Progenitor cell of endocrine pancreas (in vitro differentiated cells): ENCODE measurements around the gene KCNA5. TPM values are rescaled to one million over a fixed set of nuclear protein-coding genes. Genes with fewer than 3 reads are reported as not detected.
A peak's percentile ranks its signal among the peaks of the same experiment; 100 is the strongest.

Source experiments
- DNase-seq: peaks from one replicate; pipeline ENCODE4 v3.0.0; 2021; ENCODE audit warnings: low spot score; ENCODE audit not compliant: unreplicated experiment
- H3K27ac Mint-ChIP-seq: 2 replicates; pipeline ENCODE4 v1.8.0; 2021; ENCODE audit warnings: mild to moderate bottlenecking, moderate library complexity, mixed read lengths
- H3K27me3 Mint-ChIP-seq: 2 replicates; pipeline ENCODE4 v1.8.0; 2021; ENCODE audit warnings: mixed read lengths
- H3K36me3 Mint-ChIP-seq: 2 replicates; pipeline ENCODE4 v1.8.0; 2022; ENCODE audit warnings: mixed read lengths; ENCODE audit not compliant: insufficient read depth
- H3K4me1 Mint-ChIP-seq: 2 replicates; pipeline ENCODE4 v1.8.0; 2021; ENCODE audit warnings: low read depth, mixed read lengths
- H3K4me3 Mint-ChIP-seq: 2 replicates; pipeline ENCODE4 v1.8.0; 2021; ENCODE audit warnings: low read depth, mild to moderate bottlenecking, moderate library complexity, mixed read lengths
- H3K9me3 Mint-ChIP-seq: 2 replicates; pipeline ENCODE4 v1.8.0; 2021; ENCODE audit warnings: low read depth, mixed read lengths
- total RNA-seq: library from RNA; stranded (reverse); gene quantifications from 2 replicates; pipeline ENCODE4 v1.2.1, GENCODE V29; 2021
- TF ChIP-seq, protein P1 (sequence below): fragments of 200-600 bp; sonication (generic); IDR thresholded peaks from one replicate; pipeline ENCODE4 v1.5.0; 2021; ENCODE audit warnings: antibody characterized with exemption, mild to moderate bottlenecking; ENCODE audit not compliant: unreplicated experiment

Gene KCNA5
- total RNA-seq, 1 donor from 2014 or later, result 0.72 TPM

GRCh38 chr12:5018677-5019076 lies 25.0 kb upstream of the KCNA5 start:
- TF ChIP-seq, protein P1, sequence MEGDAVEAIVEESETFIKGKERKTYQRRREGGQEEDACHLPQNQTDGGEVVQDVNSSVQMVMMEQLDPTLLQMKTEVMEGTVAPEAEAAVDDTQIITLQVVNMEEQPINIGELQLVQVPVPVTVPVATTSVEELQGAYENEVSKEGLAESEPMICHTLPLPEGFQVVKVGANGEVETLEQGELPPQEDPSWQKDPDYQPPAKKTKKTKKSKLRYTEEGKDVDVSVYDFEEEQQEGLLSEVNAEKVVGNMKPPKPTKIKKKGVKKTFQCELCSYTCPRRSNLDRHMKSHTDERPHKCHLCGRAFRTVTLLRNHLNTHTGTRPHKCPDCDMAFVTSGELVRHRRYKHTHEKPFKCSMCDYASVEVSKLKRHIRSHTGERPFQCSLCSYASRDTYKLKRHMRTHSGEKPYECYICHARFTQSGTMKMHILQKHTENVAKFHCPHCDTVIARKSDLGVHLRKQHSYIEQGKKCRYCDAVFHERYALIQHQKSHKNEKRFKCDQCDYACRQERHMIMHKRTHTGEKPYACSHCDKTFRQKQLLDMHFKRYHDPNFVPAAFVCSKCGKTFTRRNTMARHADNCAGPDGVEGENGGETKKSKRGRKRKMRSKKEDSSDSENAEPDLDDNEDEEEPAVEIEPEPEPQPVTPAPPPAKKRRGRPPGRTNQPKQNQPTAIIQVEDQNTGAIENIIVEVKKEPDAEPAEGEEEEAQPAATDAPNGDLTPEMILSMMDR, result no peak

DNA sequence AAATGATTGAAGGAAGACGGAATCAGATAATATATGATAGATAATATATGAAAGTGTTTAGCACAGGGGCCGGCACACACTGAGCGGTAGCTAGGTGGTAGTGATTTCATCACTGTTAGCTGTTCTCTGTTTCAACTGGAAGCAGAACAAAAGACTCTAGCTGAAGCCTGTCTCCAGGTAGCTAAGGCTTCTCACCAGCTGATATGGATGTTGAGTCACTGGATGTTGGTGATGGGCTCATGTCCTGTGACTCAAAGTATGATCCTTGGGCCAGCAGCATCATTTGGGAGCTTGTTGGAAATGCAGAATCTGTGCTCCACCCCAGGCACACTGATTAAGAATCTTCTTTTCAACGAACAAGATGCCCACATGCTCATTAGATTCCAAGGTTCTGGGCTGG lies 21.7 kb upstream of the KCNA5 start:
- H3K27me3 Mint-ChIP-seq, result peaks cover 78% of the 10 kb centered on the region

More at GRCh38 chr12:5018677-5019076, 25.0 kb upstream of the KCNA5 start:
- no peak overlapping the region for H3K27ac Mint-ChIP-seq
- no peak for DNase-seq
- H3K27me3 Mint-ChIP-seq, result peaks cover 72% of the 10 kb centered on the region
- H3K36me3 Mint-ChIP-seq, result no peaks in the 10 kb centered on the region
- no peaks in the 10 kb centered on the region for H3K9me3 Mint-ChIP-seq
- H3K4me3 Mint-ChIP-seq, result no peak overlapping the region
- H3K4me1 Mint-ChIP-seq, result no peaks in the 10 kb centered on the region

GRCh38 chr12:5022465-5023061 lies 21.1 kb upstream of the KCNA5 start:
- Mint-ChIP-seq H3K27me3 (peaks cover 80% of the 10 kb centered on the region), H3K9me3 (no peaks in the 10 kb centered on the region), H3K4me3 (no peak overlapping the region), H3K4me1 (peaks cover 5% of the 10 kb centered on the region), H3K36me3 (no peaks in the 10 kb centered on the region), H3K27ac (no peak overlapping the region)
- DNase-seq, result peak; percentile 60
- TF ChIP-seq, protein P1, result peak; percentile 98

More for the DNA sequence above, 21.7 kb upstream of the KCNA5 start:
- TF ChIP-seq, protein P1, result no peak
- Mint-ChIP-seq H3K4me1 (peaks cover 5% of the 10 kb centered on the region), H3K27ac (no peak overlapping the region), H3K4me3 (no peak overlapping the region), H3K9me3 (no peaks in the 10 kb centered on the region), H3K36me3 (no peaks in the 10 kb centered on the region)
- no peak for DNase-seq

DNA sequence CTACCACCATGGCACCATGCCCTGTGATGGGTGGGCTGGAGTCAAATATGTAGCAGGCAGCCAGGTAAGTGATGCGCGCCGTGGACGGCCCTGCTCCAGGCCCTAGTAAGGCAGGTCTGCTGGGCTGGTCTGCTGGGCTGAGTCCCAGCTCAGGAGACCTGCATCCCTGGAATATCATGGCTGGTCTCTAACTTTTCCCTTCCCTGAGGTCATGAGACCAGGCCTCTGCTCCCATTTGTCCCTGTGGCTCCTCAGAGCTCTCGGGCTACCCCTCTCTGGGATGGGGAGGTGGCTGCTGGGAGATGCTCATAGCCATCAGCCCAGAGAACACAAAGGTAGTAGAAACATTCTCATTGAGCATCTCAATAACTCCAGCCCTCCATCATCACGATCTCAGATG lies 19.8 kb upstream of the KCNA5 start:
- TF ChIP-seq, protein P1, result no peak
- Mint-ChIP-seq H3K9me3 (no peaks in the 10 kb centered on the region), H3K27ac (no peak overlapping the region), H3K4me1 (peaks cover 5% of the 10 kb centered on the region), H3K36me3 (no peaks in the 10 kb centered on the region), H3K4me3 (no peak overlapping the region), H3K27me3 (peaks cover 75% of the 10 kb centered on the region)
- no peak for DNase-seq

DNA sequence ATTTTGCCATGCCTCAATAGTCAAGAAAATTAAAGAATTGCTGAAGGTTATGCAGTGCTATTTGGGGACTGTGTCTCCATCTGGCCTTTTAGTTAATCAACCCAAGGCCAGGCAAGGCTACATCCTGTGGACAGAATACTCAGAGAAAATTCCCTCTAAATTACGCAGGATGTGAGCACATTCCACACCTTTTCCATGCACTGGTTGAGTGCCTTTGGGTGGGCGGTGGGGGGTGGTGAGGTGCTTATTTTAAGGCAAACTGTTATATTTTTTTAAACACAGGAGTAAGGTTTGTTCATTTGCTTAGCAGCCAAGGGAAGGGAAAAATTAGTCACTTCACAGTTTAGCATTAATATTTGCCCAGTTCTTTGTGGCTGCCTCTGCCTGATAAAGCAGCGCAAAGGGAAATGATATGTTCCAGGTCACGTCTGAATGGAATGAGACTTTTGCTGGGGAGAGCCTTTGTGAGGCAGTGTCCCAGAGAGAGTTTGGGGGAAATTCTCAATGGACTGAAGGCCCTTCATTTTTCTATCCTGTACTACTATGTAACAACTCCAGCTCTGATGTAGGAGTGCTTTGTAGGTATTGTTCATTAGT lies 17.2 kb upstream of the KCNA5 start:
- TF ChIP-seq, protein P1, result no peak
- Mint-ChIP-seq H3K27ac (no peak overlapping the region), H3K4me3 (no peak overlapping the region), H3K27me3 (peaks cover 60% of the 10 kb centered on the region), H3K36me3 (no peaks in the 10 kb centered on the region), H3K4me1 (peaks cover 5% of the 10 kb centered on the region), H3K9me3 (no peaks in the 10 kb centered on the region)
- no peak for DNase-seq
